CD4-positive, alpha-beta T cell (primary cell): Measurements from ENCODE around the gene GOLGB1. TPM values are rescaled to one million over a fixed set of nuclear protein-coding genes. Genes with fewer than 3 reads are reported as not detected.

ENCODE experiments used
- ATAC-seq: fragments of 200-7000 bp; cut with Tn5 transposase; one replicate; pipeline ENCODE4 v1.10.0; 2022; ENCODE audit warnings: mild to moderate bottlenecking; ENCODE audit not compliant: poor library complexity
- CTCF ChIA-PET: fragments of 350-600 bp; sonication (Branson Sonifier 250); formaldehyde crosslinking; loops from one replicate; lab custom pipeline; 2021; ENCODE audit warnings: antibody characterized with exemption, inconsistent platforms; lab: Charles Lee
- POLR2A ChIA-PET: fragments of 350-600 bp; sonication (Branson Sonifier 250); formaldehyde crosslinking; loops from one replicate; lab custom pipeline; 2021; ENCODE audit warnings: antibody characterized with exemption, inconsistent platforms; lab: Charles Lee
- DNase-seq, 14 experiments: peaks; one replicate each; pipeline ENCODE4 v3.0.0-alpha.2; 2013 to 2020; ENCODE audit warnings: mixed read lengths in 2 of 14
- H3K27ac ChIP-seq, 2 donors: one replicate each; pipeline versions ENCODE4 v1.5.1 to v1.7.0; 2013; ENCODE audit warnings: low read length in 2 of 2, low read depth in 1 of 2, mild to moderate bottlenecking in 1 of 2
- H3K27me3 ChIP-seq, 2 experiments: 1 replicate in 1 of 2; 2 replicates in 1 of 2; pipeline versions ENCODE4 v1.6.1 to v1.7.0; 2013; ENCODE audit warnings: low read length in 2 of 2, control low read depth in 1 of 2, mild to moderate bottlenecking in 1 of 2, moderate library complexity in 1 of 2; ENCODE audit not compliant: insufficient read depth in 2 of 2, control insufficient read depth in 1 of 2
- H3K36me3 ChIP-seq: one replicate; pipeline ENCODE4 v1.6.1; 2013; ENCODE audit warnings: low read length, control low read depth; ENCODE audit not compliant: insufficient read depth
- H3K4me1 ChIP-seq: one replicate; pipeline ENCODE4 v1.6.1; 2013; ENCODE audit warnings: low read length, control low read depth; ENCODE audit not compliant: insufficient read depth
- H3K4me3 ChIP-seq: one replicate; pipeline ENCODE4 v1.5.1; 2013; ENCODE audit warnings: mild to moderate bottlenecking, low read length, moderate library complexity
- H3K9me3 ChIP-seq, 2 experiments: 1 replicate in 1 of 2; 2 replicates in 1 of 2; pipeline versions ENCODE4 v1.6.1 to v1.7.0; 2013; ENCODE audit warnings: low read length in 2 of 2, mild to moderate bottlenecking in 2 of 2, control low read depth in 1 of 2, moderate library complexity in 1 of 2; ENCODE audit not compliant: control insufficient read depth in 1 of 2, insufficient read depth in 1 of 2
- H3K27ac Mint-ChIP-seq: one replicate; pipeline ENCODE4 v1.8.0; 2020; ENCODE audit warnings: mixed read lengths
- H3K27me3 Mint-ChIP-seq: one replicate; pipeline ENCODE4 v1.8.0; 2021; ENCODE audit warnings: mixed read lengths
- H3K36me3 Mint-ChIP-seq: one replicate; pipeline ENCODE4 v1.8.0; 2021; ENCODE audit warnings: low read depth, mixed read lengths
- H3K4me1 Mint-ChIP-seq: one replicate; pipeline ENCODE4 v1.8.0; 2021; ENCODE audit warnings: low read depth, mixed read lengths
- H3K4me3 Mint-ChIP-seq: one replicate; pipeline ENCODE4 v1.8.0; 2020; ENCODE audit warnings: mild to moderate bottlenecking, mixed read lengths
- H3K9me3 Mint-ChIP-seq: one replicate; pipeline ENCODE4 v1.8.0; 2020; ENCODE audit warnings: mixed read lengths
- CTCF ChIP-seq: fragments of 200-600 bp; IDR thresholded peaks from one replicate; pipeline ENCODE4 v1.8.0; 2022; ENCODE audit warnings: antibody characterized with exemption, mild to moderate bottlenecking
- intact Hi-C, 2 experiments: fragments of 100-400 bp; cut with DNase I in 1 of 2; cut with micrococcal nuclease in 1 of 2; formaldehyde crosslinking; loops; one replicate each; pipeline versions ENCODE4 v1.15.1 to v1.9.0; 2023 to 2025; cut with DNase I, micrococcal nuclease
- total RNA-seq, 174 experiments: library from RNA in 2 of 174; stranded (reverse) in 2 of 174; gene quantifications; one replicate each; pipeline ENCODE4 v1.2.3 and lab custom pipeline; 2021 to 2026

GOLGB1 gene
- total RNA-seq, 2 experiments from 2014 or later: 49.8 to 50.2 TPM

GRCh38 chr3:121740896-121741295, 8.6 kb downstream of the GOLGB1 start:
- Mint-ChIP-seq H3K36me3 (peaks cover 37% of the 10 kb centered on the region), H3K9me3 (no peaks in the 10 kb centered on the region), H3K27me3 (no peaks in the 10 kb centered on the region), H3K4me3 (no peak overlapping the region), H3K4me1 (peaks cover 58% of the 10 kb centered on the region), H3K27ac (no peak overlapping the region)
- Histone ChIP-seq H3K4me3 (no peak overlapping the region), H3K27me3 (no peaks in the 10 kb centered on the region), H3K9me3 (no peaks in the 10 kb centered on the region), H3K36me3 (no peaks in the 10 kb centered on the region), H3K27ac (no peak overlapping the region), H3K4me1 (no peaks in the 10 kb centered on the region)
- intact Hi-C loops: loop anchor here in 1 of 2 experiments (10.0 kb wide), 2 partner anchors 94 to 644 kb away; partner anchors contain the start of genes EAF2, FAM162A, IQCB1 and MIX23
- ChIA-PET POLR2A (no interaction called here), CTCF (no interaction called here)
- no peak for DNase-seq
- no peak for TF ChIP-seq CTCF
- no peak for ATAC-seq

GRCh38 chr3:121739902-121740301, 9.6 kb downstream of the GOLGB1 start:
- DNase-seq (no peak), ATAC-seq (no peak)
- ChIA-PET POLR2A (no interaction called here), CTCF (no interaction called here)
- H3K9me3 Mint-ChIP-seq: no peaks in the 10 kb centered on the region
- no peaks in the 10 kb centered on the region for H3K9me3 ChIP-seq
- no peaks in the 10 kb centered on the region for H3K27me3 Mint-ChIP-seq
- H3K4me1 Mint-ChIP-seq: peaks cover 67% of the 10 kb centered on the region
- no peak overlapping the region for H3K4me3 Mint-ChIP-seq
- no peaks in the 10 kb centered on the region for H3K4me1 ChIP-seq
- intact Hi-C loops: loop anchor here in 1 of 2 experiments (10.0 kb wide), 2 partner anchors 95 to 645 kb away; partner anchors contain the start of genes EAF2, FAM162A, IQCB1 and MIX23
- no peaks in the 10 kb centered on the region for H3K27me3 ChIP-seq
- no peak overlapping the region for H3K27ac Mint-ChIP-seq
- peaks cover 37% of the 10 kb centered on the region for H3K36me3 Mint-ChIP-seq
- no peak overlapping the region for H3K27ac ChIP-seq
- H3K4me3 ChIP-seq: no peak overlapping the region
- TF ChIP-seq CTCF: no peak
- H3K36me3 ChIP-seq: no peaks in the 10 kb centered on the region

GRCh38 chr3:121737644-121738043, 11.9 kb downstream of the GOLGB1 start:
- Mint-ChIP-seq H3K4me1 (peaks cover 70% of the 10 kb centered on the region), H3K36me3 (peaks cover 39% of the 10 kb centered on the region), H3K9me3 (no peaks in the 10 kb centered on the region), H3K27ac (no peak overlapping the region), H3K4me3 (no peak overlapping the region), H3K27me3 (no peaks in the 10 kb centered on the region)
- Histone ChIP-seq H3K36me3 (no peaks in the 10 kb centered on the region), H3K4me1 (no peaks in the 10 kb centered on the region), H3K4me3 (no peak overlapping the region), H3K27ac (no peak overlapping the region), H3K27me3 (no peaks in the 10 kb centered on the region), H3K9me3 (no peaks in the 10 kb centered on the region)
- no peak for TF ChIP-seq CTCF
- CTCF ChIA-PET: no interaction called here
- intact Hi-C loops: no loop called here
- ATAC-seq (no peak), DNase-seq (no peak)
- POLR2A ChIA-PET: no interaction called here
